ENCODE results near the gene TENM3.

GRCh38 chr4:182754895-182755294, 511.7 kb downstream of the TENM3 start:
- TF ChIP-seq CTCF (IDR thresholded peaks at IDR 0.05) (no peak), ZFX (IDR thresholded peaks at IDR 0.05; ENCODE audit: borderline replicate concordance) (no peak)
